GM12872 (cell line): ENCODE measurements around the gene MED31.

ENCODE experiments used
- TF ChIP-seq, protein P1 (sequence below): IDR thresholded peaks from 3 replicates; pipeline ENCODE4 v1.5.1; 2011; ENCODE audit warnings: low read depth, mild to moderate bottlenecking, low read length, moderate library complexity; ENCODE audit not compliant: insufficient read depth

The MED31 gene

GRCh38 chr17:6636616-6637457 is 14.6 kb downstream of the MED31 start:
- TF ChIP-seq, protein P1, sequence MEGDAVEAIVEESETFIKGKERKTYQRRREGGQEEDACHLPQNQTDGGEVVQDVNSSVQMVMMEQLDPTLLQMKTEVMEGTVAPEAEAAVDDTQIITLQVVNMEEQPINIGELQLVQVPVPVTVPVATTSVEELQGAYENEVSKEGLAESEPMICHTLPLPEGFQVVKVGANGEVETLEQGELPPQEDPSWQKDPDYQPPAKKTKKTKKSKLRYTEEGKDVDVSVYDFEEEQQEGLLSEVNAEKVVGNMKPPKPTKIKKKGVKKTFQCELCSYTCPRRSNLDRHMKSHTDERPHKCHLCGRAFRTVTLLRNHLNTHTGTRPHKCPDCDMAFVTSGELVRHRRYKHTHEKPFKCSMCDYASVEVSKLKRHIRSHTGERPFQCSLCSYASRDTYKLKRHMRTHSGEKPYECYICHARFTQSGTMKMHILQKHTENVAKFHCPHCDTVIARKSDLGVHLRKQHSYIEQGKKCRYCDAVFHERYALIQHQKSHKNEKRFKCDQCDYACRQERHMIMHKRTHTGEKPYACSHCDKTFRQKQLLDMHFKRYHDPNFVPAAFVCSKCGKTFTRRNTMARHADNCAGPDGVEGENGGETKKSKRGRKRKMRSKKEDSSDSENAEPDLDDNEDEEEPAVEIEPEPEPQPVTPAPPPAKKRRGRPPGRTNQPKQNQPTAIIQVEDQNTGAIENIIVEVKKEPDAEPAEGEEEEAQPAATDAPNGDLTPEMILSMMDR = no peak

- TF ChIP-seq, protein P1 = no peak
Observed at GRCh38 chr17:6636105-6636504, 15.3 kb downstream of the MED31 start.

DNA sequence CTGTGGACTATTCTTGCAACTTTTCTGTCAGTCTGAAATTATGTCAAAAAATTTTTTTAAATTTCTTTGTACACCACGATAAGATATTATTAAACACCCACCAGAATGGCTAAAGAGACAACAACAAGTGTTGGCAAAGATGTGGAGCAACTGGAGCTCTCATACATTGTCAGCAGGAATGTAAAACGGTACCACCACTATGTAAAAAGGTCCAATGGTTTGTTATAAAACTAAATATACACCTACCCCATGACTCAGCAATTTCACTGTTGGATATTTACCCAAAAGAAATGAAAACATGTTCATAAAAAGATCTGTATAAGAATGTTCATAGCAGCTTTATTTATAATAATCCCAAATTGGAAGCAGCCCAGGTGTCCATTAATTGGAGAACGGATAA is 18.1 kb downstream of the MED31 start:
- TF ChIP-seq, protein P1 = no peak

GRCh38 chr17:6632530-6632929 is 18.9 kb downstream of the MED31 start:
- TF ChIP-seq, protein P1 = no peak

- TF ChIP-seq, protein P1 = no peak
Observed at GRCh38 chr17:6630390-6630789, 21.0 kb downstream of the MED31 start.

DNA sequence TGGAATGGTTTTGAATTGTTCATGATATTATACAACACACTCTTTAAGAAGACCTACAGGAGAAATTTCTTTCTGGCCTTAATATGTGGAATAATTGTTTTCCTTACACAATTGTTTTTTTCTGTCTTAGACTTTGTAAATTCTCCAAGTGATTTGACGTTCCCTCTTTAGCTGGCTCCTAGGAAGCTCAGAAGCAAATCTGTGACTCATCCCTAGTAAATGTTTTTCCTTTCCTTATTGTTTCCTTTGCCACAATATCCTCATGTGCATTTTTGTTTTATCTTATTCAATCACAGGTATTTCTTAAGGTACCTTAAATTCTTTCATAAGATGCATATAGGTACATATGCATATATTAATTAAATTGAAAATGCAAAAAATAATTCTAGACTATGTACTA is 24.4 kb downstream of the MED31 start:
- TF ChIP-seq, protein P1 = no peak

DNA sequence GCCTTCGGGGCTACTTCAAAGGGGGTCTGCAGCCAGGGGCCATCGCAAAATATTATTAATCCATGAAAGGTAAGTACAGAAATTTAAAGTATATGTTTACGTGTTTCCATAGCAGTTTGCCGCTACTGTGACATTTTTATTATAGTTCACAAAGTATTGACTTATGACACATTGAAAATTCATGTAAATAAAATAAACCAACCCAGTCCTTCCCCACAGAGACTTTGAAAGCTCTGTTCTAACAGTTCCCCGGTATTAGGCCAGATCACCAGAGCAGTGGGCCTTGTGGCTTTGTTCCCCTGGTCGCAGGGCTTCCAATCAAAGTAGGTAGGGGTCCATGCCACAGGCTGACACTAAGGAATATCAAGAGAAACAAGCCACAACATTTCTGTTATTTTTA is 24.8 kb downstream of the MED31 start:
- TF ChIP-seq, protein P1 = no peak

GRCh38 chr17:6623941-6624340 is 27.5 kb downstream of the MED31 start:
- TF ChIP-seq, protein P1 = no peak
